Measurements from ENCODE around the gene CTBP1.

The CTBP1 gene

GRCh38 chr4:1279253-1279652 lies 30.3 kb upstream of the CTBP1 start:
- no peak for DNase-seq

- DNase-seq = peak; percentile 6
Measured at GRCh38 chr4:1277667-1278665, 29.0 kb upstream of the CTBP1 start.

DNA sequence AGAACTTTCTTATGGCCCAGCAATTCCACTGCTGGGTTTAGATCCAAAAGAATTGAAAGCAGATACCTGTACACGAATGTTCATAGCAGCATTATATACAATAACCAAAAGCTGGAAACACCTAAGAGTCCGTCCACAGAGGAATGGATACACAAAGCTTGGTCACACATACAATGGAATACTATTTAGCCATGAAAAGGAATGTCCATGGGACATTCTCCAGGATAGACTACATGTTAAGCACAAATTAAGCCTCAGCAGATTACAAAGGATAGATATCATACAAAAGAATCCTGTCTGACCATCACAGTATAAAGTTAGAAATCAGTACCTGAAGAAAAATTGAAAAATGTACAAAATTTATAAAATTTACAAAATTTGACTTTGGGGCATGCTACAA lies 28.1 kb upstream of the CTBP1 start:
- DNase-seq = no peak

DNA sequence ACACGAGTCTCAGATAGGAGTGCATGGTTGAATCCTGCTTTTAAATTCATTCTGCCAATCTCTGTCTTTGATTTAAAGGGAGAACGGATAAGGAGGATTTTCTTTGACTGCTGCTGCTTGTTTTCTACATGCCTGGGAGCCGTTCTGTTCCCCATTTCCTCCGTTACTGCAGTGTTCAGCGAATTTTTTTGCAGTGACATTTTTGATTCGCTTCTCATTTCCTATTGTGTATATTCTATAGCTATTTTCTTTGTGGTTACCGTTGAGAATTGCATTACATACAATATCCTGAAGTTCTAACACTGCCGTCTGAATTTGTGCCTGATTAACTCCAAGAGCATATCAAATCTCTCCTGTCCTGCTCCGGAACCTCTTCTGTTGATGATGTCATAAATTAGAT lies 25.9 kb upstream of the CTBP1 start:
- no peak for DNase-seq

DNA sequence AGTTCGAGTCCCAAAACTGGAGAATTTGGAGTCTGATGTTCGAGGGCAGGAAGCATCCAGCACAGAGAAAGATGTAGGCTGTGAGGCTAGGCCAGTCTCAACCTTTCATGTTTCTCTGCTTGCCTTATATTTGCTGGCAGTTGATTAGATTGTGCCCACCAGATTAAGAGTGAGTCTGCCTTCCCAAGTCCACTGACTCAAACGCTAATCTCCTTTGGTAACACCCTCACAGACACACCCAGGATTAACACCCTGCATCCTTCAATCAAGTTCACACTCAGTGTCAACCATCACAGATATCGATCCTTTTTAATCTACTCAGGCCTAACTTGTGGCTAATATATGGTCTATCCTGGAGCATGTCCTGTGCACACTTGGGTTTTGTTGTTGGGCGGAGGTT lies 22.8 kb upstream of the CTBP1 start:
- no peak for DNase-seq

DNA sequence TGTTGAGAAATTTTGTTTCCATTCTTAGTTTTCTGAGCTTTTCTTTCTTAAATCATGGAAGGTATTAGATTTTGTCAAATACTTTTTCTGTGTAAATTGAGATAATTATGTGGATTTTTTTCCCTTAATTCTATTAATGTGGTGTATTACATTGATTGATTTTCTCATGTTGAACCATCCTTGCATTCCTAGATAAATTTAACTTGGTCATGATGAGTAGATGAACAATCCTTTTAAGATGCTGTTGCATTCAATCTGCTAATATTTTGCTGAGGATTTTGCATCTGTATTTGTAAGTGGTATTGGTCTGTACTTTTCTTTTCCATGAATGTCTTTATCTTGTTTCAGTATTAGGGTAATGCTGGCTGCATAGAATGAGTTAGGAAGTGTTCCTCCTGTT lies 20.3 kb upstream of the CTBP1 start:
- no peak for DNase-seq

- DNase-seq = peak; percentile 33
Measured at GRCh38 chr4:1266881-1267763, 18.2 kb upstream of the CTBP1 start.

- no peak for DNase-seq
Measured at GRCh38 chr4:1265351-1265750, 16.4 kb upstream of the CTBP1 start.

DNA sequence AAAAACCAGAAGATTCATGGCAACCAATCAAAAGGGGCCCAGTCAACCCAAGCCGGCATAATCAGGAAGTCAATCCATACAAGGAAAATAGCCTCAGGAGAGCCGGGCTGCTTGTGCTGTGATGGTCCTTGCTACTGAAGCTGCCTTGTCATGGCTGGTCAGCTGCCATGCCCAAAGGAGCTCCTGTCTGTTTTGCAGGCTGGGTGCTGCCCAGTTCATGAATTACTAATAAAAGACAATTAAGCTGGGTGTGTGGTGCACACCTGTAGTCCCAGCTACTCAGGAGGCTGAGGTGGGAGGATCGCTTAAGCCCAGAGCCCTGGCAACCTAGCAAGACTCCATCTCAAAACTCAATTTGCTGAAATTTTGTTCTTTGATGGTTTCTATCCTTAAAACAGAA lies 16.0 kb upstream of the CTBP1 start:
- DNase-seq = no peak

GRCh38 chr4:1261107-1261928 lies 12.4 kb upstream of the CTBP1 start:
- DNase-seq = no peak

- no peak for DNase-seq
Measured at GRCh38 chr4:1260418-1261106, 11.6 kb upstream of the CTBP1 start.

DNA sequence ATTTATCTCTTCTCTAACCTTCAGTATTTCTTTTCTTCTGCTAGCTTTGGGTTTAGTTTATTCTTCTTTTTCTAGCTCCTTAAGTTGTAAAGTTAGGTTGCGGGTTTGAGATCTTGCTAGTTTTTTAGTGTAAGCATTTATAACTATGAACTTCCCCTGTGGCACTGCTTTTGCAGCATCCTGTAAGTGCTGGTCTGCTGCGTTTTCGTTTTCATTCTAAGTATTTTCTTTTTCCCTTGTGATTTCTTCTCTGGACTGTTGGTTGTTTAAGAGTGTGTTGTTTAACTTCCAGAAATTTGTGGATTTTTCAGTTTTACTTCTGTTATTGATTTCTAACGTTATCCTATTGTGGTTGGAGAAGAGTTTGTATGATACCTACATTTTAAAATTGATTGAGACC lies 11.0 kb upstream of the CTBP1 start:
- no peak for DNase-seq

DNA sequence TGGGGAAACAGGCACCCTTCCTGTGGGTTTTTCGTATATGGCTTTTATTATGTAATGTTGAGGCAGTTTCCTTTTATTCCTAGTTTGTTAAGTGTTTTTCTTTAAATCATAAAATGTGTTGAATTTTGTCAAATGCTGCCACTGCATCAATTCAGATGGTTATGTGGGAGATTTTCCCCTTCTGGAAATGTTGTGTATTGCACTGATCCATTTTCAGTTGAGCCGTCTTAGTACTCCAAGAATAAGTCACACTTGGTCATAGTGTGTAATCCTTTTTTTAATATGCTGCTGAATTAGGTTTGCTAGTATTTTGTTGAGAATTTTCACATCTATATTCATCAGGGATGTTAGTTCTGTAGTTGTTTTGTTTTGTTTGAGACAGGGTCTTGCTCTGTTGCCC lies 9.5 kb upstream of the CTBP1 start:
- no peak for DNase-seq

GRCh38 chr4:1255699-1256098 lies 6.8 kb upstream of the CTBP1 start:
- no peak for DNase-seq

GRCh38 chr4:1255151-1255550 lies 6.2 kb upstream of the CTBP1 start:
- DNase-seq = no peak

- DNase-seq = peak; percentile 27
Measured at GRCh38 chr4:1253831-1254230, 4.9 kb upstream of the CTBP1 start.

DNA sequence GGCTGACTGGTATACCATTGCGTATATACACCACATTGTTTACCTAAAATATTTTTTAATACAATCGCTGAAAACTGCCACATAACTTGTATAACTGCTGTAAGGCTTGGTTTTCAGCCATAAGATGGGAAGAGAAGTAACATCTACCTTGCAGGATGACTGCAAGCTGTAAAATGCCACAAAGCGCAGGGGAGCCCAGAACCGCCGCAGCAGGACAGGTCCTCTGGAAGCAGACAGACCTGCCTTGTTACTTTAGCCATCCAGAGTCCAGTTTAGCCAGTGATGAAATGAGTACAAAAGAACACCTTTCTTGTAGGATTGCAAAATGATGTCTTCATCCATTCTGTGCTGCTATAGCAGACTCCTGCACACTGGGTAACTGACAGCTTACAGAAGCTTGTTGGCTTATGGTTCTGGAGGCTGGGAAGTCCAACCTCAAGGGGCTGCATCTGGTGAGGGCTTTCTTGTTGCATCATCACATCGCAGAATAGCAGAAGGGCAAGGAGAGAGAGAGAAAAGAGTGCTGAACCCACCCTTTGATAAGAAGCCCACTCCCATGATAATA lies 4.1 kb upstream of the CTBP1 start:
- no peak for DNase-seq

DNA sequence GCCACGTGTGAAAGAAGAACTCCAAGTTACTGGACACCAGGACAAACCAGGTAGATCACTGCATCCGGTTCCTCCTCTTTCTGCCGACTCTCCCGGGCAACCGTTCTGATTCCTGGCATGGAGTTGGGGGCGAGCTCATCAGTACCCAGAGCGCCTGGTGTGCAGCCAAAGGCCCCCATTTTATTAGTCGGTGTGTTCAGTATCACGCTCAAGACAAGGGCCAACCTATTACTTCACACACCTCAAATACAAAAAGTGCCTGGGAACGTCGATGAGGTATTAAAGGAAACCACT lies 2.8 kb upstream of the CTBP1 start:
- DNase-seq = no peak

DNA sequence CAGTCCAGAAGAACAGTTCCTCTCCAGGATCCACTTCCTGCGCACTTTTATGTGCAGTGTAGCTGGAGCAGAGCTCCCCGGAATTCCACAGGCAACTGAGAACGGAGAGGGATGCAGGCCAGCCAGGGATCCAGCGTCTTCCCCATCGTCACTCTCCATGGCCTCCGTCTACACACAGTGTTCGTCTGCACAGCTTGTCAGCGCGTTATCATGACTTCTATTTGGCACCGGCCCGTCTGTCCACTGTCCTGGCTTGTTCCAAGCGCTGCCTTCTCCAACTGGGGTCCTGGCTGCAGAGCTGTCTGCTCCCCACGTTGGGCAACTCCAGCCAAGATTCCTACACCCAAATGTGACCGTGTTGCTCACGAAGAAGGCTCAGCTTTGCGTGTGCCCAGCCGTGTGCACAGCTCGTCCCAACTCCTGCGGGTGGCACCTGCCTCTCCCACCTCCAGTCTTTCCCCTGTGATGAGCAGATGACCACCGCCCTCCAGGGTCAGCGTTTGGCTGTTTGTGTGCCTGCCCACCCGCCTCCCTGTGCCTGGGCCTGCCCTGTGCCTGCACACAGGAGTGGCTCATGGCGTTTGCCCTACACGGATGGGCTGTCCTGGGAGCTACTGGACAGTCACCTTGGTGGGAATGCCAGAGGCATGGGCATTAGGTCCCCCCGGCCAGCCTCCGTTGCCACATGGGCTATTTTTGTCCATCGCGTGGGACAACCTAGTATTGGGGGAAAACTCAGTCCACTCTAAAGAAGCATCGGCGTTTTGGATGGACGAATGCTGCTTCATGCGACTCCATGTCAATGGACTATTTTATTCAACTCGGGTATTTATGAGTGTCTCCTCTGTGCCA lies 2.2 kb upstream of the CTBP1 start:
- DNase-seq = no peak

GRCh38 chr4:1250527-1250812 lies 1.5 kb upstream of the CTBP1 start:
- no peak for DNase-seq

GRCh38 chr4:1249731-1250526 lies 999 bp upstream of the CTBP1 start:
- DNase-seq = peak; percentile 66

Data from CD4-positive, alpha-beta T cell treated with Interleukin-12 subunit alpha and Interleukin-12 subunit beta, for 1 hour (primary cell).